GM21786 (cell line): ENCODE results near the gene ADAMTS7.
"Not testable (repeated sequence)": the region's sequence is repeated elsewhere in the genome, so short reads cannot be mapped to it uniquely, and the experiment has no call there.

Experiments used
- ATAC-seq: cut with Tn5 transposase; IDR thresholded peaks from one replicate; pipeline ENCODE4 v1.9.1; 2021; ENCODE audit not compliant: unreplicated experiment

The ADAMTS7 gene

GRCh38 chr15:78753751-78754535 lies 57.3 kb downstream of the ADAMTS7 start:
- not testable (repeated sequence) for ATAC-seq

GRCh38 chr15:78753359-78753659 lies 58.0 kb downstream of the ADAMTS7 start:
- ATAC-seq: not testable (repeated sequence)

DNA sequence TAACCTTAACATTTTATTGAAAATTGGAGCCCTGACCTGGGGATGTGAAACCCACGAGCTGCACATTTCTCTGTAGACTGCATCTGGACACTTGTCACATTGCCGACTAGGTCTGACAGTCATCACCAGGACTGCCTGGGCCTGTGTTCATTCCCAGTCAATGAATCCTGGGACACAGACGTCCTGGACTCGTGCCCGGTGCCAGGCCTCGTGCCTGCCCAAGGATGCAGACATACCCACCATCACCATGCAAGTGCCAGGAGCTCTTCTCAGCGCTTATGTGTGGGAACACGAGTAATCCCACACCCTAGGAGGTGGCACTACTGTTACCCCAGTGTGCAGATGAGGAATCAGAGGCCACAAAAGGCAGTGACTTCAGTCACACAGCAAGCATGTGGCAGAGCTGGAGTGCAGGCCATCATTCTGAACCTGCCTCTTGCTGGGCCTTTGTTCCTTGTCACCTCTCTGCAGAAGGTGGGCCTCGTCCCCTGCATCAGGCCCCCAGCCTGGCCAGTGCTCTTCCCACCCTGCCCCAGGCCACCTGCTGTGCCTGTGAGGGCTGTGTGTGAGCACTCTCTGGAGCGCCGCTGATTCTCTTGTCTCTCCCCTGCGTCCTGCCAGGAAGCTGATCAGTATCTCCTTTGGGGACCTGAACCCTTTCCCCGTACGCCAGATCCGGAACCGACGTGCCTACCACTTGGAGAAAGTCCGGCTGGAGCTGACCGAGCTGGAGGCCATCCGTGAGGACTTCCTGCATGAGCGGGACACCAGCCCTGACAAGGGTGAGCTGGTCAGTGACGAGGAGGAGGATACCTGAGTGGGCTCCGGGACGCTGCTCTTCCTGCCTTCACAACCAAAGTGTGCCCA lies 58.5 kb downstream of the ADAMTS7 start:
- no peak for ATAC-seq

GRCh38 chr15:78751602-78751979 lies 59.7 kb downstream of the ADAMTS7 start:
- no peak for ATAC-seq

- ATAC-seq: peak; percentile 85
Measured at GRCh38 chr15:78750974-78751601, 60.2 kb downstream of the ADAMTS7 start.

- no peak for ATAC-seq
Measured at GRCh38 chr15:78750566-78750965, 60.7 kb downstream of the ADAMTS7 start.

DNA sequence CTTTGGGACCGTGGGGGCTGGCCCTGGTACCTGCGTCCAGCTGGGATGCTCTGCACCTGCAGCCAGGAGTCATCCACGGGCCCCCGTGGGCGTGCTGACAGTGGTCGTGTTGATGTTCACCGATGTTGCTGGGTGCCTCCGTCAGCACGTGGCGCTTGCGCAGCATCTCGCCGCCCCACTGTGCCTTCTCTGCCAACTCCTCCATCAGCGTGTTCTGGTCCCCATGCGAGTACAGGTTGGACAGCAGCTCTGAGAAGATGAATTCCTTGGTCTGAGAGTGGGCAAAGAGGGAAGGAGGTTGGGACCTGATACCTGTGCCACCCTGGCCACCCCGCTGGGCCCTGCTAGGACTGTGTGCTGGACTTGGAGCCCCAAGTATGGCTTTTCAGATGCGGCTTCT lies 61.4 kb downstream of the ADAMTS7 start:
- ATAC-seq: no peak

GRCh38 chr15:78747877-78748276 lies 63.4 kb downstream of the ADAMTS7 start:
- ATAC-seq: not testable (repeated sequence)

DNA sequence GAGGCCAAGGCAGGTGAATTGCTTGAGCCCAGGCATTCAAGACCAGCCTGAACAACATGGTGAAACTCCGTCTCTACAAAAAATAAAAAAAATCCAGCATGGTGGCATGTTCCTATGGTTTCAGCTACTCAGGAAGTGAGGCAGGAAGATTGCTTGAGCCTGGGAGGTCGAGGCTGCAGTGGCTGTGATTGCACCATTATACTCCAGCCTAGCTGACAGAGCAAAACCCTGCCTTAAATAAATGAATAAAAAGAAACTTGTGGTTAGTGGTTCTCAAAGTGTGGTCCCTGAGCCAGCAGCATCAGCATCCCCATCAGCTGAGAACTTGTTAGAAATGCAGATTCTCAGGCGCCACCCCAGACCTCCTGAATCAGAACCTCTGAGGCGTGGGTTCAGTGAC lies 69.6 kb downstream of the ADAMTS7 start:
- ATAC-seq: not testable (repeated sequence)

DNA sequence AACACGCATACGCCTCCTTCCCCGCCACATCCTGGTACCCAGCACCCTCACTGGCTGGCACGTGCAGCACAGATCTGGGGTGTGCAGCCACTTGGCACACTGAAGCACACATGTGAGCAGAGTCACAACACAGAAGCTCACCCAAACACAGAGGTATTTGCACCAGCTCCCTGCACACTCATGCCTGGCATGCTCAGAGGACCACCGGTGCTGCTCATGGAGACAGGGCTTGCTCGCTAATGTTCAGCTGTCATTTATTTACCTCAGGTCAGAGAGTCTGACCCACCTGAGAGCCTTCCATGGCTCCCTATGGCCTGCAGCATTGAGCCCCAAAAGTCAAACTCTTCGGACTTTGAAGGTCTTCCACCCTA lies 70.4 kb downstream of the ADAMTS7 start:
- no peak for ATAC-seq

DNA sequence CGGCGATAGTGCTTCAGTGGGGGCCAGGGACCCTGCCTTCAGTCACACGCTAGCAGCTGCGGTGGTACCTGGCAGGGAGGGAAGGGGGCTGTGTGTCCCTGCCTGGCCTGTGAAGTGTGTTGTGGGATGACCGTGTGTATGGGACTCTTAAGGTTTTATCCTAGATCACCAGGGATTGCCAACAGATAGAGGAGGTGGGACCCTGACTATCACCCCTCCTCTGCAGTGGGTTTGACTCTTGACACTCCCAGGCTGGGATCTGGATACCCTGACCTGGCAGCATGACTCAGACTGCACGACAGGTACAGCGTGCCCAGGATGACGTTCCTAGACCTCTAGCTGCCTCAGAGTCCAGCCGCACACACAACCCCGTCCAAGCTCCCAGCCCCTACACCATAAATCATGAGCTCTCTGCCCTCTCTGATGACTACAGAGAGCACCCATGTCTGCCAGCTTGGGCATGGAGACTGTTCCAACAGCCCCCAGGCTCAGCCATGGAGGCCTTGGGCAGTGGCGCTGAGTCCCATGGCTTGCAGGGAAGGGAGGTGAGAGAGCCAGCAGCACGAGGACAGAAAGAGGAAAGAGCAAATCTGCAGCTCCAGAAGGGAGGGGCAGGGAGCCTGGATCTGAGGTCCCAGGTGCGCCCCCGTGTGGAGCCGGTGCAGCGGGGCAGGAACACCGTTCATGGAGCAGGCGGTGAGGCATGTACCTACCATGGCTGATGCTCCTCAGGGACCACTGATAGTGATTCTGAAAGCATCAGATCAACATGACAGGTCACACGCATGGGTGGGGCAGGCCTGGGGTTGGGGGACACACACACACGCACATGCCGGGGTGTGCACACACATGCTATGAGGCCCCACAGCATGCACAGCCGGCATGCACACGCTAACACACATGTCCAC lies 71.0 kb downstream of the ADAMTS7 start:
- no peak for ATAC-seq

- ATAC-seq: no peak
Measured at GRCh38 chr15:78739206-78739605, 72.1 kb downstream of the ADAMTS7 start.

DNA sequence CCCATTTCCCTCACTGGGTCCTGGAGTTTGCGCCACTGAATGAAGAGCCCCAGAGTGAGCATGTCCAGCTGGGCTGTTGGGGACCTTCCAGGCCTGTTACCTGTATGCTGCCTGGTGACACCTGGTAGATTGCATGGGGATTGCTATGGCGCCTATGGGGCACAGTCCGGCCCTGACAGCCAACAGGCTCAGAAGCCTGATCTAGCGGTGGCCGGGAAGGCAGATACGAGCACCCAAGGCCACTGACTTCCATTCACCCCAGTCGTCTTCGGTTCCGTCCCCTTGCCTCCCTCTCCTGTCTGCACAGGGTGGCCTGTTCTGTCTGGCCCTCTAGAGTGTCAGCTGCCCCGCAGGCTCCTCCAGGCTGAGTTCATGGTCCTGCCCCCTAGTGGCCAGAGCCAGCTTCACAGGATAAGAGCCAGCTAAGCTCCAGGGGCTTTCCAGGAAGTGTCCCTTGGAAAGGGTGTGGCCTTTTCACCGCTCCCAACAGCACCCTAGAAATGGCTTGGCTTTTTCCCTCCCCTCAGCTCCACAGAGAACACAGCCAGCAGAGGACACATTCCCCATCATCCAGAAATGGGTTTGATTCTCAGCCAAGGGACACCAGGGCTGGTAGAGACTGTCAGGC lies 73.2 kb downstream of the ADAMTS7 start:
- ATAC-seq: not testable (repeated sequence)

GRCh38 chr15:78737187-78737820 lies 74.0 kb downstream of the ADAMTS7 start:
- ATAC-seq: no peak

- ATAC-seq: not testable (repeated sequence)
Measured at GRCh38 chr15:78736286-78736685, 75.0 kb downstream of the ADAMTS7 start.

DNA sequence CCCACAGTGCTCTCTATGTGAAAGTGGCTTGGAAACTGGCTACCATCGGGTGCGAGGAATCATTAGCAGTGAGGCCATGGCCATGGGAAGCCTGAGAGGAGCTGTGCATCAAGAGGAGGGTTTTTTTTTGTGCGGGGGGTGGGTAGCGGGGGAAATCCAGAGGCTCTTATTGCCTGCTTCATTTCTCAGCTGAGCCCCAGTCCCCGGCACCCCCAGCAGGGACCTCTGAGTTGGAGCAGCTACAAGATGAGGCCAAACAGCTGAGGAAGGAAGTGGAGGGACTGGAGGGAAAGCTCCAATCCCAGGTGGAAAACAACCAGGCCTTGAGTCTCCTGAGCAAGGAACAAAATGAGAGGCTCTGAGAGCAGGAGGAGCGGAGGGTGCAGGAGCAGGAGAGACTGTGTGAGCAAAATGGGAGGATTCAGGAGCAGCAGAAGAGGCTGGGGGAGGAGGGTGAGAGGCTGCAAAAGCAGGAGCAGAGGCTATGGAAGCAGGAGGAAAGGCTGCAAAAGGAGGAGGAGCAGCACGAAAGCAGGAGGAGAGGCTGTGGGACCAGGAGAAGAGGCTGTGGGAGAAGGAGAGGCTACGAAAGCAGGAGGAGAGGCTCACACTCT lies 76.7 kb downstream of the ADAMTS7 start:
- ATAC-seq: no peak

DNA sequence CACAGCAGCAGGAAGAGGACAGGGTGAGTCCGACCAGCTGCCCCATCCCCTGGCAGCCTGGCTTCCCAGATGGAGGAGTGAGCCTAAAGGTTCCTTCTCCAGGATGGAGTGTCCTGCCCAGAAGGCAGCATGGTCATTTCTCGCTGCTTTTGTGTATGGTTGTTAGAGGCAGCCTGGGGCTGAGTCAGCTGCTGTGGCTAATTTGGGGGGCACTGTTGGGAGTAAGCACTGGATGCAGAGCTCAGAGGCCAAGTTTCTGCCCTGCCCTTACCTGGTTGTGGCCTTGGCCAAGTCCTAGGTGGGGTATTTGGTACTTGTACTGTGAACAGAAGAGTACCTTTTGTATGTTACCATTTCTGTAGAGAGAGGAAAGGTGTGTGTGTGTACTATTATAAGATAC lies 78.6 kb downstream of the ADAMTS7 start:
- no peak for ATAC-seq

GRCh38 chr15:78730955-78731354 lies 80.3 kb downstream of the ADAMTS7 start:
- no peak for ATAC-seq

DNA sequence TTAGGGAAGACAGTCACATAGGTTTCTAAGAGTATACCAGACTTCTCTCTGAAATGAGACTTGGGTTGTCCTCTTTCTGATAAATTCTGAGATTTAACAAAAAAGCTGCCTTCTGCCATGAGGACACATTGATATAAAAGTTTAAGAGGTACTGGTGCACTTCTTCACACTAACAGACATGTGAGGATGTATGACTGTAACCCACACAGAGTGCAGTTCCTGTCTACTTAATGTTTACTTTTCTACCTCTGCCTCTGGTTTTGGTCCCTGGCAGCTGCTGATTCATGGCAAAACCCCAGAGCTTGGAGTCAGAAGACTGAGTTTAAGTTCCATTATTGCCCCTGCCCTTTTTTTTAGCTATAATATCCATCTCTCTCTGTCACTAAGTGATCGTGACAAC lies 82.8 kb downstream of the ADAMTS7 start:
- ATAC-seq: not testable (repeated sequence)
